GM13977 (cell line): ENCODE data around the gene MAP3K7CL.

ENCODE experiments used
- DNase-seq: peaks from one replicate; pipeline ENCODE4 v3.0.0; 2012; ENCODE audit warnings: low spot score
- CTCF ChIP-seq: IDR thresholded peaks from 2 replicates; pipeline ENCODE4 v1.5.1; 2012; ENCODE audit warnings: mild to moderate bottlenecking, control low read depth; ENCODE audit not compliant: insufficient read depth; ENCODE audit errors: extremely low read depth, missing control alignments
- in situ Hi-C: fragments of 300-500 bp; cut with MboI; formaldehyde crosslinking; loops from one replicate; pipeline ENCODE4 v1.12.0; 2022; ENCODE audit warnings: low sequenced_read_pairs, low pct_unique_long_range_greater_than_20kb, mixed read lengths, inconsistent platforms; ENCODE audit not compliant: unreplicated experiment

Gene MAP3K7CL

GRCh38 chr21:29179503-29179902, 49.1 kb downstream of the MAP3K7CL start:
- no peak for DNase-seq
- in situ Hi-C loops, result no loop called here
- no peak for TF ChIP-seq CTCF

- in situ Hi-C loops, result no loop called here
- peak; percentile 13 for DNase-seq
- TF ChIP-seq CTCF, result no peak
Measured at GRCh38 chr21:29181799-29182470, 51.5 kb downstream of the MAP3K7CL start.

GRCh38 chr21:29182691-29183092, 52.2 kb downstream of the MAP3K7CL start:
- in situ Hi-C loops, result no loop called here
- no peak for TF ChIP-seq CTCF
- no peak for DNase-seq

GRCh38 chr21:29184037-29184436, 53.6 kb downstream of the MAP3K7CL start:
- no peak for DNase-seq
- in situ Hi-C loops, result no loop called here
- no peak for TF ChIP-seq CTCF

- DNase-seq, result no peak
- no peak for TF ChIP-seq CTCF
- in situ Hi-C loops, result no loop called here
Measured at GRCh38 chr21:29185172-29185571, 54.7 kb downstream of the MAP3K7CL start.

GRCh38 chr21:29185633-29186032, 55.2 kb downstream of the MAP3K7CL start:
- no peak for DNase-seq
- in situ Hi-C loops, result no loop called here
- no peak for TF ChIP-seq CTCF
